ENCODE data around the gene JPH2. TPM values are rescaled to one million over a fixed set of nuclear protein-coding genes. Genes with fewer than 3 reads are reported as not detected.

JPH2 gene
- total RNA-seq, 1 donor: not detected

- Histone ChIP-seq H3K4me1 (ENCODE audit: insufficient read depth, low read length) (no peaks in the 10 kb centered on the region), H3K4me3 (ENCODE audit: low read length) (no peak overlapping the region), H3K27me3 (ENCODE audit: insufficient read depth, low read length) (peaks cover 5% of the 10 kb centered on the region), H3K9me3 (ENCODE audit: low read depth, low read length) (no peaks in the 10 kb centered on the region)
Measured at GRCh38 chr20:44118185-44119033, 68.6 kb downstream of the JPH2 start.

DNA sequence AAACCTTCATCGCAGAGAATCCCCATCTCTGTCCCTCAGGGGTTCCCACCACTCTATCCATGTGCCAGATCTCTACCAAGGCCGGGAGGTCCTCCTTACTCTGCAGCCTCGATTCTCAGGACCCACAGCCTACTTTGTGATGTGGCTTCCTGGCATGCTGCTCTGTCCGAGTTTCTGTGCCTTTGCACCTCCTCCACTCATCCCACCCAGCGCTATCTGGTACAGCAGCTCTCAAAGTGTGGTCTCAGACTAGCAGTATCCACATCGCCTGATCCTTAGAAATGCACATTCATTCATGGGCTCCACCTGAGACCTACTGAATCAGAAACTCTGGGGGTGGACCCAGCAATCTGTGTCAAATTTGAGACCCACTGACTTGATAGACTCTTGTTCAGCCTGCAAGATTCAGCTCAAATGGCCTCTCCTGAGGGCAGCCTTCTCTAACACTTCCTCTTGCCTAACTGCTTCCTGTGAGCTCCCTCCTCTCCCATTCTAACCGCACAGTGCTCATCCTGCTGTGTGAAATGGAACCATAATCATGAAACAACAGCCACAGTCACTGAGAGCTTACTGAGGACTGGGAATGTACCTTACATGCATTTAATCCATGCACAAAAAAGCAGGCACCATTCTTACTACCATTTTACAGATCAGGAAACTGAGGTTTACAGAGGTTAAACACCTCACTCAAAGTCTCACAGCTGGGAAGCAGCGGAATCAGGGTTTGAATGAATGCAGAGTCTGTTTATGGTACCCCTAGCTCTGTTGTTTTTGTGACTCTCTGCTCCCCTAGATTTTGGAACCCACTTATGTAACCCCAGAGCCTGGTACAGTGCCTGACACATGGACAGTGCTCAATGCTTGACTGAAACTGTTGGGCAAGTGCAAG, 69.4 kb downstream of the JPH2 start:
- peaks cover 5% of the 10 kb centered on the region for H3K27me3 ChIP-seq (ENCODE audit: insufficient read depth, low read length)
- H3K9me3 ChIP-seq (ENCODE audit: low read depth, low read length): no peaks in the 10 kb centered on the region
- no peak overlapping the region for H3K4me3 ChIP-seq (ENCODE audit: low read length)
- H3K4me1 ChIP-seq (ENCODE audit: insufficient read depth, low read length): no peaks in the 10 kb centered on the region

DNA sequence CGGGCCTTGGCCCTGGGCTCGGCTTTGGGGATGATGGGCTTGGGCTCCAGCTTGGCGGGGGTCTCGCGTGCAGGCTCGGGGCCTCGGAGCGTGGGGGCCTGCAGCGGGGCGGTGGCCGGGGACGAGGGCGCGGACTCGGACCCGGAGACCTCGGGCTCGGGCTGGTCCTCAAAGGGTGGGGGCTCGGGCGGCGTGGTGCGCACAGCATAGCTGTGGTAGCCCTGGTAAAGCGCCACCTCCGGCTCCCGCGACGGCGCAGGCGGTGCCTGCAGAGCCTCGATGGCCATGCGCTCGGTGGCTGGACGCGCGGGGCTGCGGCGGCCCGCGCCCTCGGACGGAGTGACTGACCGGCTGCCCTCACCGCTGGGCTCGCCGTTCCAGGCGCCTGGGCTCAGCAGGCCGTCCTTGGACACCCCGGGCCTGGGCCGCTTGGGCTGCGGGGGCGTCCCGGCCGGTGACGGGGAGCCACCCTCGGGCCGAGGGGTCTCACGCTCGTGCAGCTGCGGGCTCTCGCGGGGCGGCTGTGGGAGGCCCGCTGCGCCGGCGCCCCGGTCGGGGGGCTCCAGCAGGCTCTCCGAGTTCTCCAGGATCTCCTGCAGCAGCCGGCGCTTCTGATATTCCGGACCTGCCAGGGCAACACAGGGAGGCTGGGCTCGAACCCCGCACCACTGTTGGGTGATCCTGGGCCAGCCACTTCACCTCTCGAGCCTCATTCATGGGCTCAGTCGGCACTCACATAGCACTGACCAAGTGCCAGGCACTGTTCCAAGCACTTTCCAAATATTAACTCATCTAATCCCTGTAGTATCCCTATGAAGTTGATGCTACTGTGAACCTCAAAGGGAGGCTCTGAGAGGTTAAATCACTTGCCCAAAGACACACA, 71.0 kb downstream of the JPH2 start:
- Histone ChIP-seq H3K27me3 (ENCODE audit: insufficient read depth, low read length) (peaks cover 5% of the 10 kb centered on the region), H3K9me3 (ENCODE audit: low read depth, low read length) (no peaks in the 10 kb centered on the region), H3K4me1 (ENCODE audit: insufficient read depth, low read length) (no peaks in the 10 kb centered on the region), H3K4me3 (ENCODE audit: low read length) (no peak overlapping the region)

DNA sequence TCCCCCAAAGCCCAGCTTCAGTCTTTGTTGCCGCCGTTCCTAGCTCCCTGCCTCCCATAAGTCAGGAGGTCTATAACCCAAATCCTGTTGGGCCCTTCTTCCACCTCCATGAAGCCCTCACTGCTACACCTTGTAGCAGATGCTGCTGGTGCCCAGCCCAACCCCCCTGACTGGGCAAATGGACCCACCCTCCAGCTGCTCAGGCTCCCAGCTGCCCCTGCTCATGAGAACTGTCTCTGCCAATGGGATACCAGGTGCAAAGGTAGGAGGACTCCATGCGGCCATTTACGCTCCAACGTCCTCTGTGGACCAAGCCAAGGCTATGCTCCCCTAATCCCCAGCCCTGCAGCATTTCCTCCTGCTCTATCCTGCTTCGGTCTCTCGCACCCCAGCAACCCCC, 71.8 kb downstream of the JPH2 start:
- H3K27me3 ChIP-seq (ENCODE audit: insufficient read depth, low read length): peaks cover 5% of the 10 kb centered on the region

DNA sequence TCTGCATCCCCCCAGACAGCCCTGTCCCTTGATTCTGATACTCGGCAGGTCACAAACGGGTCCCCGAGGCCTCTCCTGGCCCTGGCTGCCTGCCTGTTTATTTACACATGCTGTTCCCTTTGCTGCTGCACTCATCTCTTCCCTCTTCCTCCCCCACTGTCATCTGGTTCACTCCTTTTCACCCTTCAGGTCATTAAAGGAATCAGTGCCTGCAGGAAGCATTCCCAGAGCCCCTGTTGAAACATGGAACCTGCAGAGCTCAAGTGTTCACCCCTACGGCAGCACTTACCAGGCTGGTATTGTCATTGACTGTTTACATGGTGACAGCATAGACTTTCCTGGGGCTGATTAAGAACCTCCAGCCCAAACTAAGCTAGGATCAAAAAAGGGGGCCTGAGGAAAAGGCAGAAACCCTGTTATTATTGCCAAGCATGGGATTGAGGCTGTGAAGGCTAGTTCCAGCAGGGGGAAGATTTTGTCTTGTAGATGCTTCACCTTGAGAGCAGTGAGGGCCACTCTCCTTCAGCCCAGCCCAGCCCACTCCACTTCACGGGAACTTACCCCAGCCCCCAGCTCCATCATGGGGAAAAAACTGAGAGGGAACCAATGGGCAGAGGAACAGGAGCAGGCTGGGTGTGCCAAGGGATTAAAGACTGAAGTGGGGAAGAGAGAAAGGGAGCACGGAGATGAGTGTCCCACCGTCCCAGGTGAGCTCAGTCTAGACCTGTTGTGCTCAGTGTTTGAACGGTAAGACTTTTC, 73.2 kb downstream of the JPH2 start:
- Histone ChIP-seq H3K4me3 (ENCODE audit: low read length) (no peak overlapping the region), H3K4me1 (ENCODE audit: insufficient read depth, low read length) (no peaks in the 10 kb centered on the region), H3K27me3 (ENCODE audit: insufficient read depth, low read length) (peaks cover 5% of the 10 kb centered on the region), H3K9me3 (ENCODE audit: low read depth, low read length) (no peaks in the 10 kb centered on the region)

More for the DNA sequence above, 71.8 kb downstream of the JPH2 start:
- Histone ChIP-seq H3K9me3 (ENCODE audit: low read depth, low read length) (no peaks in the 10 kb centered on the region), H3K4me1 (ENCODE audit: insufficient read depth, low read length) (no peaks in the 10 kb centered on the region), H3K4me3 (ENCODE audit: low read length) (no peak overlapping the region)

- H3K27me3 ChIP-seq (ENCODE audit: insufficient read depth, low read length): peaks cover 5% of the 10 kb centered on the region
- H3K9me3 ChIP-seq (ENCODE audit: low read depth, low read length): peaks cover 3% of the 10 kb centered on the region
- no peaks in the 10 kb centered on the region for H3K4me1 ChIP-seq (ENCODE audit: insufficient read depth, low read length)
- no peak overlapping the region for H3K4me3 ChIP-seq (ENCODE audit: low read length)
Measured at GRCh38 chr20:44112889-44113617, 73.9 kb downstream of the JPH2 start.

DNA sequence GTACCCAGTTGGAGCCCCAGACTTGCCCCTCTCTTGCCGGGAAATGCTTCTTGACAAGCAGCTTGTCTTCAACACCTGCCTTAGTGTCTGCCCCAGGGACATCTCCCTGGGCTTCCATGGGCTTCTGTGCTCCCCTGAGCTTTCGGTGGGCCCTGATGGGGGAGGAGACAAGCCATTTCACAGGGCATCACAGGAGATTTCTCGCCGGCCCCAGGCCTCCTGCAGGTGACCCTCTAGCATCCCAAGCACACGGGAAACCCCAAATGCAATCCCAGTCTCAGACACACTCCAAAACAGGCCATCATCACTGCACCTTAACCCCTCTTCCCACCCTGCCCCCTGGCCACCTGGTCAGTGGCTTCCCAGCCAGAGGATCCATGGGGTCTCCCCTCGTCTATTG, 74.5 kb downstream of the JPH2 start:
- Histone ChIP-seq H3K4me1 (ENCODE audit: insufficient read depth, low read length) (no peaks in the 10 kb centered on the region), H3K9me3 (ENCODE audit: low read depth, low read length) (peaks cover 9% of the 10 kb centered on the region), H3K27me3 (ENCODE audit: insufficient read depth, low read length) (peaks cover 5% of the 10 kb centered on the region), H3K4me3 (ENCODE audit: low read length) (no peak overlapping the region)

DNA sequence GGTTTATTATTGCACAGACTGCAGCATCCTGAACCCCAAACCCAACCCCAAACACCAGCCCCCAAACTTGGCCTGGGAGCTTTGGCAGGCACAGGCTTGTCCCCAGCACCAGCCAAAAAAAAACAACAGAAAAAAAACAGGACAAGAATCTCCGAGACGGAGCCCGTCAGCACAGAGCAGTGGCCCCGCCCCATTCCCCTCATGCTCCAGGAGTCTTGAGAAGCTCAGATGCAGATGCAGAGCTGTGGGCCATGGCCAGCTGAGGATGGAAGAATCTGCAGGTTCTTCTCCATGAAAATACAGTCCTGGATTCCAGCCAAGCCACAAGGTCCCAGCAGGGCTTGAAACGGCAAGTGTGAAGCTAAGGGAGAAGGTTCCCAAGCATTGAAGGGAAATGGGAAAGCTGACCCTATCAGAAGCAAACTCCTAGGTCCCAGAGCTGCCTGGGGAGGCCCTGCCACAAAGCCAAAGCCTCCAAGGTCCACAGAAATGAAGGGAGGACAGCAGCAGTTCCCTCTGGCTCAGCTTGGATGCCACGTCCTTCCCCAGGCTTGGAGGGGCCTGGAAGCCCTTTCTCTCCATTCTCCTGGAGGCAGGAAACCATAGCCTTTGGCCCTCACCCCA, 75.2 kb downstream of the JPH2 start:
- peaks cover 5% of the 10 kb centered on the region for H3K27me3 ChIP-seq (ENCODE audit: insufficient read depth, low read length)
- H3K9me3 ChIP-seq (ENCODE audit: low read depth, low read length): peaks cover 10% of the 10 kb centered on the region
- H3K4me3 ChIP-seq (ENCODE audit: low read length): no peak overlapping the region
- no peaks in the 10 kb centered on the region for H3K4me1 ChIP-seq (ENCODE audit: insufficient read depth, low read length)

DNA sequence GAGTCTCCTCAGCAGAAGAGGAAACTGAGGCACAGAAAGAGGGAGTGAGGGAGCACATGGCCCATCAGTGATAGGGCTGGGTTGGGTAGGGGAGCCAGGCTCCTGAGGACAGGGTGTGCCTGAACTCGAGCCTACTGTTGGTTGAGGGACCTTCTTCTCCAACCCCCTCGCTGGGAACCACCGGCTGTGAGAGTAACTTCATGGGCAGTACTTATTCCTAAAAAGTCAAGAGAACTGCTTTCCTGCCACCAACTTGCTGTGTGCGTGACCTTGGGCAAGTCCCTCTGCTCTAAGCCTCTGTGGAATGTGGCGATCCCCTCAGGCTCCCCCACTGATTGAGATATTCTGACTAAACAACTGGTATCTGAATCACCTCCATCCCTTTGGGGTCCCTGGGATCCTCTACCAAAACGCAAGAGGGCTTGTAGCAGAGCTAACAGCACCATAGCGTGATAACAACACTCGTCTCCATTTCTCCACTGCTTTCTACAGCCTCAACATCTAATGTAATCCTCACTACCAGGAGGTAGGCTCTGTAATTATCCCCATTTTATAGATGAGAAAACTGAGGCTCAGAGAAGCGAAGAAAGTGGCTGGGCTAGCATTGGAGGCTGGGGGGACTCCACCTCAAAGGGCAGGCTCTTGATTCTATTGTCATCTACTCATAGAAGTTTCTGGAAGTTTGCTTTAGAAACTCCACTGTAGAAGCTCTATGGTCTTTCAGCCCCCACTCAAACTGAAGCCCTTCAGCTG, 76.0 kb downstream of the JPH2 start:
- H3K27me3 ChIP-seq (ENCODE audit: insufficient read depth, low read length): no peaks in the 10 kb centered on the region
- no peaks in the 10 kb centered on the region for H3K4me1 ChIP-seq (ENCODE audit: insufficient read depth, low read length)
- H3K9me3 ChIP-seq (ENCODE audit: low read depth, low read length): peaks cover 10% of the 10 kb centered on the region
- H3K4me3 ChIP-seq (ENCODE audit: low read length): no peak overlapping the region

DNA sequence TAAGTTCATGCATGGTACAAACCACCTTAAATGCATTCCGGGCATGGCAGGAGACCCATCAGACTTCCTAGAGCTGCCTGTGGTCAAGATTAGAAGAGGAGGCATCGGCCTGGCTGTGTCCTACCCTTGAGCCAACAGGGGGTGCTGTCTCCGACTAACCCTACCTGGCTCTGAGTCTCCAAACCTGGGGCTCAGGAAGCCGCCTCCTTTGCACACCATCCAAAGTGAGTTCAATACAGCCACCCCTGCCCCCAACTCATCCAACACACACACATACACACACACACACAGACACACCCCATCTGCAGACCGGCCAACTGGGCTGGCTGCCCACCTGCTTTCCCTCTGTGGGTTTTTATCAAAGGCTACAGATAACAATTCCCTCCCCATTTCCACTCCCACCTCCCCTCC, 77.0 kb downstream of the JPH2 start:
- peaks cover 10% of the 10 kb centered on the region for H3K9me3 ChIP-seq (ENCODE audit: low read depth, low read length)
- H3K4me3 ChIP-seq (ENCODE audit: low read length): no peak overlapping the region
- H3K4me1 ChIP-seq (ENCODE audit: insufficient read depth, low read length): no peaks in the 10 kb centered on the region
- peaks cover 2% of the 10 kb centered on the region for H3K27me3 ChIP-seq (ENCODE audit: insufficient read depth, low read length)

GRCh38 chr20:44106615-44107014, 80.4 kb downstream of the JPH2 start:
- H3K9me3 ChIP-seq (ENCODE audit: low read depth, low read length): peaks cover 10% of the 10 kb centered on the region
- H3K27me3 ChIP-seq (ENCODE audit: insufficient read depth, low read length): peaks cover 17% of the 10 kb centered on the region
- no peak overlapping the region for H3K4me3 ChIP-seq (ENCODE audit: low read length)
- no peaks in the 10 kb centered on the region for H3K4me1 ChIP-seq (ENCODE audit: insufficient read depth, low read length)

- Histone ChIP-seq H3K9me3 (ENCODE audit: low read depth, low read length) (peaks cover 10% of the 10 kb centered on the region), H3K27me3 (ENCODE audit: insufficient read depth, low read length) (peaks cover 17% of the 10 kb centered on the region), H3K4me1 (ENCODE audit: insufficient read depth, low read length) (no peaks in the 10 kb centered on the region), H3K4me3 (ENCODE audit: low read length) (no peak overlapping the region)
Measured at GRCh38 chr20:44104798-44105517, 82.0 kb downstream of the JPH2 start.
